Stimulated activated CD8-positive, alpha-beta memory T cell treated with anti-CD3 and anti-CD28 coated beads, Interleukin-12 subunit alpha, Interleukin-12 subunit beta, amount 100 ng/mL, for 1 hour (primary cell): ENCODE data around the gene HJURP.

Source experiments
- DNase-seq: peaks from one replicate; pipeline ENCODE4 v3.0.0-alpha.2; 2020; ENCODE audit warnings: low read depth

HJURP gene

DNA sequence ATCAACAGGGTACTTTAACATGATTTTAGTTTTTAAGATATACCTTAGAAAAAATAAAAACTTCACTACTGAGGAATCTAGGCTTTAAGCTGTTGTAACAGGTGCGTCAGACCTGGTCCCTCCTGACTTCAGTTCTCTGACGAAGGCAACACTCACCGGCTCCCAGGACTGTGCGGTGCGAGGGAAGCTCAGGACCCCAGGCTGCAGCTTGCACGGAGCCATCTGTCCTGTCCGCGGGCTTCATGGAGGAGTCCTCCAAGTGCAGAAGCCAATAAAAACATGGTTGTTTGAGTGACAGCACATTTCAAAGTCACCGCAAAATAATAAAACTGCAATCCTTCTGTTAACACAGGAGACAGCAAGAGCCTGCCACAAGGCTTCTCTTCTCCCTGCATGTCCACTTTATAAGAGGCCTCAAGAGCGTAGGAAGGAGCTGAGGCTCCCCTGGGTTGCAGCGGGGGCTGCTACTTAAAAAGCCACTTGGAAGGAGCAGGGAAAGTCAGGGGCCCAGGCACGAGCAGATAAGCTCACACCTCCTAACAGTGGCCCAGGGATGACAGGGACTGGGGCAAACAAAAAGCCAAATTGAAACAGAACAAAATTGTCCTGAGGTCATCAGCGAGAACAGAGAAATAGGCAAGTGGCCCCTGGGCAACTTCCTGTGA, 4.6 kb downstream of the HJURP start:
- DNase-seq, result no peak

- DNase-seq, result no peak
Measured at GRCh38 chr2:233848276-233848675, 6.1 kb downstream of the HJURP start.

DNA sequence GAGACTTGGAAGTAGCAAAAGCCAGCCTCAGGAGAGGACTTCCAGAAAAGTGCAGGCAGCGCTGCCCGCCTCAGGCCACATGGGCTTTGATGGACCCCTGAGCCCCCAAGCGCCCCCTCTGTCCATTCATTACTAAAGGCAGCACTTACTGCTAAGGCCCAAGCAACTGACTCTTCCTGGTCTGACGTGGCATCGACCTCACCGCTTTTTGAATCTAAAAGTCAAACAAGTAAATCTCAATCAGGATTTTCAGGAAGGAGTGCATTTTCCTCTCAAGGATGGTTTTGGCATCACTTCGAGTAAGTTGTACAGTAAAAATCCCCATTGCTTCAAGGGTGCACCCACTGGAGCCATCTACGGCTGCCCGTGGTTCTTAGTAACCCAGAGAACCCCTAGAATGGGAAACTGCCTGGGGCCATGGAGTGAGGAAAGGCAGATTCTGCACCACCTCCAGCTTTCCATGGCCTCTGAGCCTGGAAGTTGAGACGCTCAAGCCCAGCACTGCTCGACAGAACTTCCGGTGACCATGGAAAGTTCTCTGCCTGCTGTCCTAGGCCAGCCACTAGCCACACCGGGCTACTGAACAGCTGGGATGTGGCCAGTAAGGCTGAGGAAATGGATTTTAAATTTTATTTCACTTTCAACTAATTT, 7.0 kb downstream of the HJURP start:
- no peak for DNase-seq

- DNase-seq, result no peak
Measured at GRCh38 chr2:233846387-233847247, 7.7 kb downstream of the HJURP start.

DNA sequence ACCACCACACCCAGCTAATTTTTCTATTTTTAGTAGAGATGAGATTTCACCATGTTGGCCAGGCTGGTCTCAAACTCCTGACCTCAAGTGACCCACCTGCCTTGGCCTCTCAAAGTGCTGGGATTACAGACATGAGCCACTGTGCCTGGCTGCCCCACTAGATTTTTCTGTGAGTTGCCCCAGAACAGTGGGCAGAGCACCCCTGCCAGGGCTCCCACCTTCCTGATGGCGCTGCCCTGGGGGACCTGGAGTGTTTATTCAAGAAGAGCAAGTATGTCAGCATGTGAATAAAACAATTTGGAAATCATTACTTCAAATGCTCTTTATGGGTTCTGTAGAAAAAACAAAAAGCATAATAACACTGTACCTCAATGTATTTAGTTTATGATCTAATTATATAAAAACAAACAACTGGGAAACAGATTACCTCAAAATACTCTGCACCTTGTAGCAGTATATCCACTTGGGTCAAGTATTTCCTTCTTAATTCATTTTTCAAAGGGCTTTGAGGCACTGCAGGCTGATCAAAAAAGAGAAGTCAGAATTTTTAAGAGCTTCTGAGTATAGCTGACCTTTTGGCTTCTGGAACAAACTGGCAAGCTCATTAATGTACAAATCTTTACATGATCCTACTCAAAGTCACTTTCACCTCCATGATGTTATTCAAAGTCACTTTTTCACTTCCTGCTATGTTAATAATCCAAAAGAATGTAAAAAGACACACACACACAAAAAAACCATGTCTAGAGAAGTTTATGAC, 8.9 kb downstream of the HJURP start:
- no peak for DNase-seq

DNA sequence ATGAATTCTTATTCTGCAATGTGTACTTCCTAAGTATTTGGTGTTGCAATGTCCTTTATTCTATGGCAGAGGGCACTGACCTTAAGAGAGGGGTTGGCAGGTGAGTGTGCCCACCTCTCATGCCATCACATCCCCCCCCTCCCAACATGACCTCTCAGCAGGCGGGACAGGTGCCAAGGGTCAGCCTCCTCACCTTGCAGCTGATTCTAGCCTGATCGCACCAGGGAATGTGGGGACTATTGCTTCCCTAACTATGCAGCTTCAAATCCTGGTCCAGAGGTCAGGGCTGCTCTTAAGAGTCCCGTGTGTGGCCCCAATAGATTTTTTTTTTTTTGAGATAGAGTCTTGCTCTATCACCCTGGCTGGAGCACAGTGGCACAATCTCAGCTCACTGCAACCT, 9.5 kb downstream of the HJURP start:
- DNase-seq, result no peak

DNA sequence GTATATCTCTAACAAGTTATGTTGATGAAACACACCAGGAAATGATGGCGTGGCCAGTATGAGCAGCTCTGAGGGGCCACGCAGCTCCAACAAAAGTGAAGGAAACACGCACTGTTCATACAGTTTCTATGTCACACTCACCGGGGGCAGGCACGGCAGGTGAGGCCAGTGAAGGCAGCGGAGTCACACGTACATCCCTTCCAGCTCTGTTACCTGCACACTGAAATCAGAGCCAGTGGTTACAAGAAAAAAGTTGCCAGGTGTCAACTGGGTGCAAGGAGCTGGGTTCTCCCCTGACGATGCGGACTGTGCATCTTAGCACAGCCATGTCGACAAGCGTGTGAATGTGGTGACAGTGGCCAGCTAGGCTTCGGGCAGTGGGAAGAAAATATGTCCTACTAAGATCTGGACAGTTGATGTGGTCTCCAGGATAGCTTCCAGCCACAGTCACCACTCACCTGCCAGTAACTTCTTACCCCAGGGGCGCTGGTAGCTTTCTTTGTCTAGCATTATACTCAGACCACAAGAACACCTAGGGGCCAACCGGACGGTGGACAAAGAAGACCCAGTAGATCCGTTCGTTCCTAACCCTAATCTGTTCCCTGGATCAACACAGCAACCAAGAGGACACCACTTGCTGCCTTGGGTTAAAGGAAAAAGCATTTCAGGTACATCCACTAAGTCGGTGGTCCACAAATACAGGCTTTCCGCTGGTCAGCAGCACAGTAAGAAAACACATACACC, 10.1 kb downstream of the HJURP start:
- no peak for DNase-seq

DNA sequence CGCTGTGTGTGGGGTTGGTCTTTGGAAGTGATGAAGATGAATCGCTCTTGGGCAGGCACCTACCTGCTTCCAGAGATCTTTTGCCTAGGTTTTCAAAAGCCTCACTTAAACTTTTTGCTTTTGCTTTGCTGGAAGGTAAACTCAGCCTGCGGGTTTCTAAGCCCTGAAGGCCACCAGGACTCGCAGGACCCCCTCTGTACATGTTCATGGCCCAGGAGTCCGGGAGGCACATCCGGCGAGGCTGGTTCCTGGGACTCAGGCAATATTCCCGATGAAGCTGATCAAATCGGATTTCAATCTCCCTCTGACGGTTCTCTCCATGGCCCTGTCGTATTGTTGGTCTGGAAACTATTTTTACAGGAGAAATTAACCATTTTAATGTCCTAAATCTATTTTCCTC, 13.2 kb downstream of the HJURP start:
- no peak for DNase-seq

DNA sequence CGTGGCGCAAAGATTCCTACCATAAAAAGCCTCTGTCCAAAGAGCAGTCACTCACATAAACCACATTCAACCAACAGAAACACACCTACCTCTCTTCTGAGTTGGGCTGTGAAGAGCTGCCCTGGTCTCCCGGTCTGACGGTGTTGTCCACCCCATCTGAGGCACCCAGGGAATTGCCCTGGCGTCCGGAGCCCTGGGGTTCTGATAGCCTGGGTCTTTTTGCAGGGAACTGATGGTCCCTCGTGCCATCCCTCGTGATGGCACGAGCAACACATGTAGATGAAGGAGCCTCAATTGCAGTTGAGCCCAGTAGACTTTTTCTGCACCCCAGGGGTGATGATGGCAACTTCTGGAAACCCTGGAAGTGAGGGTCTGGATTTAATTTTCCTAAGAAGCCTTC, 13.8 kb downstream of the HJURP start:
- DNase-seq, result no peak

GRCh38 chr2:233839447-233839820, 14.9 kb downstream of the HJURP start:
- no peak for DNase-seq

DNA sequence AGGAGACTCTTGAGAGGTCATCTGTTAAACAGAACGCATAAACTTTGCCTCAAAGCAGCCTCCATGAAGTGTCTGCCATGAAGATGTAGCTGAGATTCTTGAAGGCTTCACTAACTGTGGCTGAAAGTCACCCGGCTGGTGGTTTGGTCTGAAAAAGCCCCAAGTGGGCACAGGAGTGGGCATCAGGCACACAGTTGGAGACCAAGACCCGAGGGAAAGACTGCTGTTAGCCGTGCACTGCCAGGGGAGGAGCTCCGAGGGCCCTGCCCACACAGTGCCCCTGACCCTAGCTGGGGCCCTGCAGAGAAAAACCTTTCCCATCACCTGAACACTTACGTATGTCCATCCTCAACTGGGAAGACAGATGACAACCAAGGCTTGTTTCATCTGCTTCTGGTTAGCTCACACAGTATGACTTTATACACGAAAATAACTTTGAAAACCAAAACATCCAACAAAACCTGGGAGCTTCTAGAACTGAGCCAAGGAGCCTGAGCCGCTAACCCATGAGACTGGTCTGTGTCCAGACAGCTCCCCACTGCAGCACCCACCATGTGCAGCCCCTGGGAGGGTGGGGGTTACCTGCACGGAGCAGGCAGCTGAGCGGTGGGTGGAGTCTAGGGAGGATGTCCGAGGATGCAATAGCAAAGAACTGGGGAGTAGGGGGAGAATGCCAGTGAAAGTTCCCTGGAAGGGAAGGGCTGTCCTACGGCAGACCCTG, 15.4 kb downstream of the HJURP start:
- no peak for DNase-seq

DNA sequence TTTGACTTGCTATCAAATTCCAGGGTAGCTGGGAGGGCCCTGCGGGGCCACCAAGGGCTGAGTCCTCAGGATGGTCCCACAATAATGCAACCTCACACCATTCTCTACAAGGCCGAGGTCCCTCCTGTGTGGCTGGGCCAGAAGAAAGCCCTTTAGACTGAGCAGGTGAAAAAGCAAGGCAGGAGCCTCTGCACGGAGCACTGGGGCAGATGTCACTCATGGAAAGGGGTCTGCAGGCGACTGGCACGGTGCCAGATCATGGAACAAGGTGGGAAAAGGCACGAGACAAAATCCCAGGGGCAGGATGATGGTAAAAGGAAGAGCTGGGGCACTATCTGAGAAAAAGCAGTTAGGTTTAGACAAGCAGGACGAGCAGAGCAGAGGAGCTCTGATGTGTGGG, 16.1 kb downstream of the HJURP start:
- DNase-seq, result no peak

DNA sequence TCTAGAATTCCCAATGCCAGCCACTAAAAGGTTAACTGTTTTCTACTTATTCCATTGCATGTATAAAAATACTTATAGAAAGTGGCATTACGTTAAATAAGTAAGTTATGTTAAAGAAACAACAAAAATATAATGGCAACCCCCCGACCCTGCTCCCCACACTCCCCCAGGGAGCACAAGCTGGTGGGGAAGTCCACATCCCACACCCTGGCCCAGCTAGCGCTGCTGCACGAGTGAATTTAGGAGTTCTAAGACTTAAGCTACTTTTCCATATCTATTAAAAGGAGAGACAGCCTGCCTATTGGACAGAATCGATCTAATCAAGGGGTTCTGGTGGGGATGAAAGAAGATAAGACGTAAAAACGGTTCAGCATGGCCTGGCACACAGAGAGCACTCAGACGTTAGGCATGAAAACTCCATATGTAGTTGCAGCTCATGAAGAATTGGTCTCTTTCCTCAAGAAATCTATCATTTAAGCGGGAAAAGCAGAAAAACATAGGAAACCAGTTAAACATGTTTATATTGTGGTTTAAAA, 16.6 kb downstream of the HJURP start:
- no peak for DNase-seq

GRCh38 chr2:233836359-233836758, 18.0 kb downstream of the HJURP start:
- no peak for DNase-seq

DNA sequence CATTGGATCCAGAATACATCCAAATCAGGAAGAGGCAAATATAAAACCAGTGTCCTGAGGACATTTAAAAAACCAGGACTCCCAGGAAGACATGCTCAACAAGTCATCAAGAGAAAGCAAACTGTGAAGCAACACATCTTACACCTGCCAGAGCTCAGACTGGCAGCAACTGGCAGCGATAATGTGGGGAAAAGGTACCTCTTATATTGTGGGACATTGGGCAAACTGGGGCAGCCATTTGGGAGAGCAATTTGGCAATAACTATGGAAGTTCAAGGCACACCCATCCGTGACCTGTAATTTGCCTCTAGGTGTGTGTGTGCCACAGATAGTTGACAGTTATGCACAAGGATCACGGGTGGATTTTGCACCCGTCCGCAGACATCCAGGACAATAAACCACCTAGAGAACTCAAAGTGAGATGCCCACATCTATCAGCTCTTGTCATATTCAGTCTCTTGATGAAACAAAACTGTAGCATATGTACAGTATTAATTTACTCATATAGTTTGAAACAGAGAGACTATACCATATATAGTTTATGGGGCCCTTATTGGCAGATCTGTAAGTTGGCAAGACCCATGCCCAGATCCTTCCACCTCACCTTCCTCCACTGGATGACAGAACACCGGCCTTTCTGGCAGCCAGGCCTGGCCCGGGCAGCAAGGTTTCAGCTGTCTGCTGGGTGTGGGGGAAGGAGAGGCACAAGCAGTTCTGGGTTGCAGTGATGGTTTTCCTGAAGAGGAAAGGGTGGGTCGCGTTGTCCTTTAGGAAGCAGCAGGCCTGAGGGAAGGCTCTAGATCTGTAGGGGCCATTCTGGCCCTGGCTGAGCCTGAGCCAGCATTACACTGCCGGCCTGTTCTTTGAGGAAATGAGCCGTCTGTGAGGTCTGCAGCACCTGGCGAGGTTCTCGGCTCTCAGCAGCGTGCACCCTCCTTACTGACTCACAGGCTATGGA, 18.8 kb downstream of the HJURP start:
- DNase-seq, result no peak

- no peak for DNase-seq
Measured at GRCh38 chr2:233833345-233833744, 21.0 kb downstream of the HJURP start.

GRCh38 chr2:233832869-233833311, 21.4 kb downstream of the HJURP start:
- DNase-seq, result no peak

GRCh38 chr2:233832414-233832813, 21.9 kb downstream of the HJURP start:
- no peak for DNase-seq

DNA sequence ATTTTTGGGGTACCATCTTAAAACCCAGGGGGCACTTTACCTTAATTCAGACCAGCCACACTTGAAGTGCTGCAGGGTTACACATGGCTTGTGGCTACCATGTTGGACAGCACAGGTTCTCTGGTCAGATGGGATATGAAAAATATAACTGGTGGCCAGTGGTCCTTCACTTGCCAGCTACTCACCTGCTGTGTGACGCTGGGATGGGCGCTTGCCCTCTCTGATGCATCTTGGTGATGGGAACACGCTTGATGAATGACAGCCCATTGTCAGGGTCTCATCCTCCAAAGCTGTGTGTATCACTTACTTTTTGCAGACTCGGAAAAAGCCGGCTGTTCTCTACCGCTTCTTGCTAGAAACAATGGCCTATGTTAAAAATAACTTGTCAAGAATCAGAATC, 22.5 kb downstream of the HJURP start:
- no peak for DNase-seq
